Neural cell (in vitro differentiated cells): ENCODE results near the gene SIMC1.

Experiments
- CTCF ChIP-seq: fragments of 450-650 bp; IDR thresholded peaks from 2 replicates; pipeline ENCODE4 v1.5.1; 2014; ENCODE audit warnings: antibody characterized with exemption, mild to moderate bottlenecking, moderate library complexity; ENCODE audit not compliant: poor library complexity, severe bottlenecking
- EP300 ChIP-seq: fragments of 450-650 bp; conservative IDR thresholded peaks from 2 replicates; pipeline ENCODE4 v1.6.1; 2014; ENCODE audit warnings: antibody characterized with exemption, mild to moderate bottlenecking, moderate library complexity; ENCODE audit not compliant: poor library complexity, severe bottlenecking
- EZH2 ChIP-seq: fragments of 200-600, 300-800 bp; shearing (Covaris generic), sonication (generic); IDR thresholded peaks from 2 replicates; pipeline ENCODE4 v1.6.1; 2014; ENCODE audit warnings: antibody characterized with exemption, low read length, borderline replicate concordance, mild to moderate bottlenecking; ENCODE audit not compliant: insufficient read depth, poor library complexity, severe bottlenecking
- POLR2AphosphoS5 ChIP-seq: IDR thresholded peaks from 2 replicates; pipeline ENCODE4 v1.6.1; 2012
- RAD21 ChIP-seq: fragments of 450-650 bp; conservative IDR thresholded peaks from 2 replicates; pipeline ENCODE4 v1.6.1; 2014; ENCODE audit warnings: antibody characterized with exemption, mild to moderate bottlenecking, moderate library complexity
- SMC3 ChIP-seq: fragments of 450-650 bp; conservative IDR thresholded peaks from 2 replicates; pipeline ENCODE4 v1.6.1; 2014; ENCODE audit warnings: antibody characterized with exemption, mild to moderate bottlenecking, moderate library complexity; ENCODE audit not compliant: poor library complexity
- TAF1 ChIP-seq: IDR thresholded peaks from 2 replicates; pipeline ENCODE4 v1.6.1; 2012; ENCODE audit warnings: low read depth

DNA sequence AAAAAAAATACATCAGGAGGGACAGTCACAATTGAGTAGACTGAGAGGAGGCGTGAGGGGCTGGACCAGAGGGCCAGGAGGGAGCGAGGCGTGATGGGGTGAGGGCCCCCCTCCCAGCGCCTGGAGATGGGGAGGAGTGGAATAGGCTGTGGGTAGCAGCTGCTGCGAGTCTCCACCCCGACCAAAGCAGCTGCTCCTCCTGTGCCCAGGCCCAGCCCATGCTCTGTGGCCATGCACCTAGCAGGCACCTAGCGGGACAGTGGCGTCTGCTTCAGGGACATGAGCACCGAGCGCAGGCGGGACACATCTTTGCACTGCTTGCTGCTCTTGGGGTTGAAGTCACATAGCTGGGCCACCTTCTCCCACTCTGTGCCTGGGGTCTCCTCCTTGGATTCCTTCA, 154.3 kb downstream of the SIMC1 start:
- TF ChIP-seq POLR2AphosphoS5 (no peak), CTCF (no peak), EP300 (no peak), RAD21 (no peak), EZH2 (no peak), SMC3 (no peak), TAF1 (no peak)
